ENCODE results near the gene POC1A.

POC1A gene

DNA sequence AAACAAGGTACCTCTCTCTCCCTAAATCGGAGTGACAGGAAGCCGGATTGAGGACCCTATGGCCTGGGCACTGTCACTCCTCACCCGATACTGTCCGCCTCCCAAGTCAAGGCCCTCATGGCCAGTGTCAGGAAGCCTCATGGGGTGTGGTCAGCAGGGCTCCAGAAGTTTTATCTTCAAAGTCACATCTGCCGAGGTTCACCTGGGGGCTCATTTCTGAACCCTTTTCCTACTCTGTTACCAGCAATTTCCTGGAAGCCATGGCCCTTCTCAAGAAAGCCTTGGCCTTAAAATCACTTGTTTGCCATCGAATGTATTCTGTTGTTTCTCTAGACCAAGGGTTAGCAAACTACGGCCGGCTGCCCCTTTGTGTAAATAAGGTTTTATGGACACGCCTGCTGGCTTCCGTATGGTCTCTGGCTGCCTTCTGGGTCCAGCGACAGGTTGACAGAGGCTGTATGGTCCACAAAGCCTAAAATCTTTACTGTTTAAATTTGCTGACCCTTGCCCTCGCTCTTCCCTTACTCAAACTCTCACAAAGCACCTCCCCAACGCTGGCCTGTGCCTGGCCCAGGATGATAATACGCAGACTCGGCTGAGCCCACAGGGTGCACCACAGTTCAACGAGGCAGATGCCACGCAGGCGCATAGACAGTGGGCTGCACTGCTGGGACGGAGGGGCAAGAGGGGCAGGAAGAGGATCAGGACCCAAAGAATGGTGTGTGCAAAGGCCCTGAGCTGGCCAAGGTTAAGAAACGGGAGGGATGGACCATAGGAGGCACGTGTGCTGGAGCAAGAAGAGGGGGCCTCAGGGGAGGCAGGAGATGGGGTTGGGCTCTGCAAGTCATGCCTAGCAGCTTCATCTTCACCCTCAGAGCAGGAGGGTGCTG is 73.1 kb downstream of the POC1A start:
- no peak for DNase-seq

DNA sequence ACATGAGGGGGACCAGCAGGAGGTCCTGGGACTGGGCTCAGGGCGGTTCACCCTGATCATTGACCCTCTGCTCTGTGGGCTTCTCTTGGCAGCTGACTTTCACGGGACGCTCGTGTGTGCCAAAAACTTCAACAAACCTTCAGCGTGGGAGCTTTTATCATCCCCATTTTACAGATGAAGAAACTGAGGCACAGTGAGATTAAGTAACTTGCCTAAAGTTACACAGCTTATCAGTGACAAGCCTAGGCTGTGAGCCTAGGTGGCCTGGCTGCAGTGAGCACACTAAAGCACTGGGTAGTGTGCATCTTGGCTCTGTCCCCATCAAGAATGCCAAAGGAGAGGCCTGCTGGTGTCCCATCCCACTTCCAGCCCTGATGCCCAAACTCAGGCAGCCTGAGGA is 74.3 kb downstream of the POC1A start:
- no peak for DNase-seq

GRCh38 chr3:52078781-52079560 is 75.3 kb downstream of the POC1A start:
- no peak for DNase-seq

DNA sequence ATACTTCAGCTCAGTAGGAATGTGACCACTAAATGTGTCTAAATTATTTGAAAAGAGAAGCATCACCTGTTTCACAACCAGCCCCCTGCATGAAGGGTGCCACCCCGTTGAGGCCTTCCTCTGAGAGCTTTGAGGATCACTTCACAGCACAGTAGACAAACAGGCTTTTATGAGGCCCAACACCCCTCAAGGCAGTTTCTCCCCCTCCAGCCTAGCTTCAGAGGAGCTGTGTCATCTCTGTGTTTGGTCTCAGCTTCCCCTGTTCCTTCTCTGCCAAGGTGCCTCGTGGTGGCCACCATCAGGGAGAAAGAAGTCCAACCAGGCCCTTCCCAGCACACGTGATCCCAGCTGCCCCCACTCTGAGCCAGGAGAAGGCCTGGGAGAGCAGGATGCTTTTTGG is 76.3 kb downstream of the POC1A start:
- no peak for DNase-seq

DNA sequence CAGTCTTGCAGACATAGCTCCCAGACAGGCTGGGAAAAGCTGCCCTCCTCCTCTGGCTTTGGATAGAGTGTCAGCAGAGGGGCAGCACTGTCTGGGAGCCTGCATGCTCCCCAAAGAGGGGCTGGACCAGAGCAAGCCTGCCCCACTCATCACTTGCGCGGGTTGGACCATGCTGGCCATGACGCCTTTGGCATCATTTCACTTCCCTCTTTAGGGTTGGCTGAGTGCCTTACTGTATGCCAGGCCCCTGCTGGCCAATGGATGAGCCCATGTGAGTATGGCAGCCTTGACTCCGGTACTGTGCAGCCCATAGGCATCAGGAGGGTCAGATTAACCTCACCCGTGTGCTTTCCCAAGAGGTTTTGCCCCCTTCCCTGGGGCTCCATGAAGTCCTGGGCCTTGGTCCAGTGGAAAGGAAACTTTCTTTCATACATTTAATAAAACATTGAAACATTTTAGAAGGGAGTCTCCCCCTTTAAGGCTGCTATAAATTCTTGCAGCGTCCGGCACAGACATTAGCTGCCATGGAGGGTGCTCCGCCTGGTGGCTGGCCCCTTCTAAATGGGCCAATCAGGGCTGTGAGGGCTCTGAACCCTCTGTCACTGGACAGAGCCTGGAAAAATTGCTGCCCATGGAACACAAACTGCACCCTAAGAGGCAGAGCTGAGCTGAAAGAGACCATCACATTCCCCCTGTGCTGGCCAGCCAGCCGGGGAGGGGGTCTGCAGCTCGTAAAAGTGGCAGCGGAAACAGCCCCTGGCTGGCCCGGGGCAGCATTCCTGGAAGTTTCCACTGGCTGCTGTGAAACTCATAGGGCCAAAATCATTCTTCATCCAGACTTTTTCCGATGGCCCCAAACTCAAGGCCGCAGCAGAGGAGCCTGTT is 77.1 kb downstream of the POC1A start:
- DNase-seq: no peak

DNA sequence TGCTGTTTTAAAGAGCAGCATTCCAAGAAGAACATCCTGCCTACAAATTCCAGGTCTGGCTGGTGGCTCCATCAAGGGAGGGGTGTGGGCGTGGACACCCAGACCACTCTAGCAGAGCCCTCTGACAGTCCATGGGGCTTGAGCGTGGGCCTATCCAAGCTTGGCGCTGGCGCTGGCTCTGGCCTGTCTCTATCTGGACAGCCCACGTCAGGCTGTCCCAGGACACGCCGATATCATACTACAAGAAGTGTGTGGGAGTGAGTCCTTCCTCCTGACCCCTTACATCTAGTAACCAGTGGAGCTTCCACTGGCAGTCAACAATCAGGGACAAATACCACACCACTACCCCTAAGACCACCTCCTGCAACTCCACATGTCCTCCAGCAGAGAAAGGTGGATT is 80.7 kb downstream of the POC1A start:
- DNase-seq: no peak

GRCh38 chr3:52072471-52072870 is 81.8 kb downstream of the POC1A start:
- DNase-seq: no peak

DNA sequence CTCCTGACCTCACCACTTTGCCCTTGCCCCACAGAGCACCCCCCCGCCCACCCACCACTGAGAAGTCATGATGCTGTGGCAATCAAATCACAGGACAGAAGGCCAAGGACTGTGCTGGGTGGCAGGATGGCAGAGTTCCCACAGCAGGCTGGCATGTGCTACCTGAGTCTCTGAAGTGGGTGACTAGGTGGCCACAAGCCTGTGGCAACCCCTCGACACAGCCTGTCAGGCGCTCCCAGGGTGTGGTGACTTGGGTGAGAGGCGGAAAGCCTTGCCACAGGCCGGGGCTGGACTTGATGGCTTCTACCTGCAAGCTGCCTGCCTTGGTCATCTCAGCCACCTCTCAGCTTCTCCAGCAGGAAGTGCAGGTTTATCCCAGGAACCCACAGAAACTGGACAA is 82.2 kb downstream of the POC1A start:
- DNase-seq: no peak

- no peak for DNase-seq
These were observed 83.2 kb downstream of the POC1A start for GRCh38 chr3:52070724-52071621.

DNA sequence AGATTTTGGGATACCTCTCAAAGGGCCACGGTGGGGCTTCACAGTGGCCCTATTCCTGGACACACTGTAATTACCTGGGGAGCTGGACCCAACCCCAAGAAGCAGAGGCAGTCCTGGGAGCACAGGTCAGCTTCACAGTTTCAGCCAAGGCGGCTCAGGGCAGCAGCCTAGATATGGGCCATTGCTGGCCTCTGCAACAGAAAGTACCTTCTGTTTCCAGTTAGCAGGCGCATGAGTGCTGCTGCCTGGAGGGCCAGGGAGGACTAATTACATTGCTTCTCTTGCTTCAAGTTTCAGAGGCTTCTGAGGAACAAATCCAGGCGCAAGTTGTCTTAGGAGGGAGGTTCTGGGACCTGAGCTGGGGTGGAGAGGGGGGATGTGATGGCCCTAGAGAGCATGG is 84.4 kb downstream of the POC1A start:
- DNase-seq: no peak

DNA sequence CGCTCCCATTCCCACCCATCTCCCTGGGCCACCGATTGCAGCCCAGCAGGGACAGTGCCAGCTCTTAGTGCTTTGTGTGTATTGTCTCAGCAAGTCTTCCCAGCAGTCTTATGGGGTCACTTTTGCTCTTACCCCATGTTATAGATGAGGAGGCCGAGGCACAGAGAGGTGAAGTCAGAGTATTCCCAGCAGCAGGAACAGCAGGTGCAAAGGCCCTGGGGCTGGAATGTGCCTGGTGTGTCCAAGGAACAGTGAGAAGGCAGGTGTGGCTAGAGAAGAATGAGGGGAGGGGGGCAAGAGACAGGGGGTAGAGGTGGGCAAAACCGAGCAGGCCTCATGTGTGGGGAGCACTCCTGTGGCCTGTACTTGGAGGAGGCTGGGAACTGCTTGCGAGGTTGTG is 85.1 kb downstream of the POC1A start:
- no peak for DNase-seq

- no peak for DNase-seq
These were observed 85.5 kb downstream of the POC1A start for GRCh38 chr3:52068730-52069129.

DNA sequence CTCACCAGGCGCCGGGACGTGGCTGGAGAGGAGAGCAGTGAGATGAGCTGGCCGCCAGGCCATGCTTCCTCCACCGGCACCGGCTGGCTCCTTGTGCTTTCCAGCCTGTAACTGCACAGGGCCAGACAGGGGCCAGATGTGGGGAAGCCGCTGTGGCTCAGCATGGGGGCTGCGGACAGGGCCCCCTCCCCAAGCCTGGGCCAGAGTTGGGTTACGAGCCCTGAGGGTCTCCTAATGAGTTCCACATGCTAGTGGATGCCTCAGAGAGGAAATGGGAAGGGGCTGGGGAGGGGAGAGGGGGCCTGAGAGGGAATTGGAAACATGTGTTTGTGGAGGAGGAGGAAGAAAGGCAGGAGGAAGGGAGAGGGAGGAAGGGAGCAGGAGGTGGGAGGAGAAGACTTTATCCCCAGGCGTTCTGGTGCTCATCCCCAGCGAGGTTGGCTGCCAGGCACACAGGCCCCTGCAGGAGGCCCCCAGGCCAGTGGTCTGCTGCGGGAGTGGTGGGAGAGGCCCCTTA is 86.1 kb downstream of the POC1A start:
- no peak for DNase-seq

DNA sequence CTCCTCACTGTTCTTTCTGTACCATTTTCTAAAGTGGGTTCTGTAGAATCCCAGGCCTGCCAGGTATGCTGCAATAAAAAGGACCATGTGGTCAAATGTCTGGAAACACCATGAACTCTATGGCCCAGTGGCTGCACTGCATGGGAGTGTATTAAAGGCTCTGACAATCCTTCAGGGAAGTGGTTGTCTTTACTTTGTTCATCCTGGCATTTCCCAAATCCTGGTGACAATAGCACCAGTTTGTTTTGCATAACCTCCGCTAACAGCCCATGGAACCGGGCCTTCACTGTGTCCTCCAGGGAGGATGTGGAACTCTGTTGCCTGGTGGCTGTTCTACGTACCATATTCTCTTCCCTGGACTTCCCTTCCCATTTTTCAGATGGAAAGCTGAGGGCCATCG is 86.7 kb downstream of the POC1A start:
- no peak for DNase-seq

DNA sequence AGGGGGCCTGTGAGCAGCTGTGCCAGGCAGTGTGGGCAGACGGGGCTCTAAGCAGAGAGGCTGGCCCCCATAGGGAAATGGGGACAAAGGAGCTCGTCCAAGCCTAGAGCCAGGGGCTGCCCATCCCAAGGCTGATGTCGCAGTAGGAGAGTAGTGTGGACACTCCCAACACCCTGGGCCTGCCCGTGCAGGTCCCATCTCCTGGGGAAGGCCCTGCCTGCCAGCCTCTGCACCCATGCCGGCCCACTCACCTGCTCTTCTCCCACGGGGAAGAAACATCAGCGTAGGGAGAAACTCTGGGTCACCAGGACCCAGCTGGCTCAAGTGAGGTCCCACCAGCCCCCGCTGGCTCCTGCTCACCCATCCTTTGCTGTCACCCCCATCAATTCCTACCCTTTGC is 87.2 kb downstream of the POC1A start:
- no peak for DNase-seq

DNA sequence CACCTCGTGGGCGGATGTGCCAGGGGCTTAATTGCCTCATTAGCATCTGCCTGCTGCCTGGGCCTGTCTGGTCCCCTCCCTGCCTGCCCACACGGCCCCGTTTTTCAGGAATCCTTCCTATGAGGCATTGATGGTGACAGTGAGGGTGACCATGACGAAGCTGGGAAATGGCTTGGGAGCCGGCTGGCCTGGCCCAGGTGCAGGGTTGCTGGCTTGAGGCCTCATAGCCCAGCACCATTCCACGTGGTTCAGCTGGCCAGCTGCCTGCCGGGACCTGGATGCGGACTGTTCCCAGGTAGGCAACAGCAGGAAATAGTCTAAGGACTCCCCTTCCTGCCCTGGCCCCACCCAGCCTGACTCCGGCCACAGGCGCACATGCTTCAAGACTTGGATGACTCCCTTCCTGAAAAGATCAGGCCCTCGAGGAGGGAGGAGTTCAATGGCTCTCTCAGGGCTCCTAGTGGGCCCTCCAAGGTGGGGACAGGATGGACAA is 88.9 kb downstream of the POC1A start:
- DNase-seq: no peak

DNA sequence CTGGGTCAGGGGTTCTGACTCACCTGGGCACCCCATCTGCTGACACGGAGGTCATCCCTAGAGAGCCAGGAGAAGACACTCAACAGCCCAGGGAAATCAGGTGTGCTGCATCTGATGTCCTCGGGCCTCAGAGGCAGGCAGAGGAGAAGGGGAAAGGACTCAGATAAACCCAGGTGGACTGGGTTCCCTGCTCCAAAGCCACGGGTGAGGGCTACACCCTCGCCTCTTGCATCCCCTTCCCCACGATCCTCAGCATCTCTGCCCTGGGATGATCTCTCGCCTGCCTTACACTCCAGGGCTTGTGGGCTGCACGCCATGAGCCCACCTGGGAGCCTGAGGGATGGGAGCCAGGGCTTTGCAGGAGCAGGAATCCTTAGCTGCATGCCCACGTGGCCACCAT is 89.7 kb downstream of the POC1A start:
- DNase-seq: no peak

GRCh38 chr3:52063026-52063723 is 91.0 kb downstream of the POC1A start:
- DNase-seq: no peak

- no peak for DNase-seq
These were observed 91.7 kb downstream of the POC1A start for GRCh38 chr3:52062505-52062904.

DNA sequence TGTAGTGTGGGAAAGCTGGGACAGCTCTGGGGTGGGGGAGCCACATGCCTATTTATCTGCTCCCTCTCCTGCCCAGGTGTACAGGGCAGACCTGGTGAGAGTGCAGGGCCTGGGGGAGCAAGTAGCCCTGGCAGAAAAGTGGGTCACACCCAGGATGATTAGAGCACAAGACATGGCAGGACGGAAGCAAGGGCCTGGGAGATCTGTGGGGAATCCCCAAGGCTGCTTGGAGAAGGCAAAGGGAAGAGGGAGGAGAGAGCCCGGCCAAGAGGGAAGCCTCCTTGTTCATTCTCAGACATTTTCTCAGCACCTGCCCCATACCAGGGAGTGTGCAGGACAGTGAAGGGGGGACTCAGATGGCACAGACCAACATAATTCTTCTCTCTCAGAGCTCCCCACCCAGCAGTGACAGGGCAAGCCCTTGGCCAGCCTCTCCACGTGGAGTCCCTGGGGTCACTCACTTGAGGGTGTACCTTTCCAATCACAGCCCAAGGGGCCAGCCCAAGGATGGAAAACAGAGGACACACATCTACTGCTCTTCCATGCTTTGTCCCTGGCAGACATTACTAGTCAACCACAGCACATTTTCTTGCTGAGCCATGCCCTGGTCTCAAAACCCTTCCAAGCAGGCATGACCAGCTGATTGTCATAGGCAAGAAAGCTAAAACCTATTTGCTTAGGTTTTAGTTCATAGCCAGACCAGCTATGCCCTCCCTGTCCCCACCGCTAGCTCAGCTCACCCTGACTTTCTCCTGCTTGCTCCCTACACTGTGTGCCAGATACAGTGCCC is 92.9 kb downstream of the POC1A start:
- DNase-seq: no peak
